Neural cell (in vitro differentiated cells): Measurements from ENCODE around the gene S100A16.

ENCODE experiments used
- EP300 ChIP-seq: fragments of 450-650 bp; conservative IDR thresholded peaks from 2 replicates; pipeline ENCODE4 v1.6.1; 2014; ENCODE audit warnings: antibody characterized with exemption, mild to moderate bottlenecking, moderate library complexity; ENCODE audit not compliant: poor library complexity, severe bottlenecking
- EZH2 ChIP-seq: fragments of 200-600, 300-800 bp; shearing (Covaris generic), sonication (generic); IDR thresholded peaks from 2 replicates; pipeline ENCODE4 v1.6.1; 2014; ENCODE audit warnings: antibody characterized with exemption, low read length, borderline replicate concordance, mild to moderate bottlenecking; ENCODE audit not compliant: insufficient read depth, poor library complexity, severe bottlenecking
- MXI1 ChIP-seq: fragments of 450-650 bp; conservative IDR thresholded peaks from 2 replicates; pipeline ENCODE4 v1.6.1; 2014; ENCODE audit warnings: antibody characterized with exemption, mild to moderate bottlenecking; ENCODE audit not compliant: poor library complexity, severe bottlenecking
- SMC3 ChIP-seq: fragments of 450-650 bp; conservative IDR thresholded peaks from 2 replicates; pipeline ENCODE4 v1.6.1; 2014; ENCODE audit warnings: antibody characterized with exemption, mild to moderate bottlenecking, moderate library complexity; ENCODE audit not compliant: poor library complexity
- TAF1 ChIP-seq: IDR thresholded peaks from 2 replicates; pipeline ENCODE4 v1.6.1; 2012; ENCODE audit warnings: low read depth
- TF ChIP-seq, protein P1 (sequence below): fragments of 450-650 bp; IDR thresholded peaks from 2 replicates; pipeline ENCODE4 v1.5.1; 2014; ENCODE audit warnings: antibody characterized with exemption, mild to moderate bottlenecking, moderate library complexity; ENCODE audit not compliant: poor library complexity, severe bottlenecking

DNA sequence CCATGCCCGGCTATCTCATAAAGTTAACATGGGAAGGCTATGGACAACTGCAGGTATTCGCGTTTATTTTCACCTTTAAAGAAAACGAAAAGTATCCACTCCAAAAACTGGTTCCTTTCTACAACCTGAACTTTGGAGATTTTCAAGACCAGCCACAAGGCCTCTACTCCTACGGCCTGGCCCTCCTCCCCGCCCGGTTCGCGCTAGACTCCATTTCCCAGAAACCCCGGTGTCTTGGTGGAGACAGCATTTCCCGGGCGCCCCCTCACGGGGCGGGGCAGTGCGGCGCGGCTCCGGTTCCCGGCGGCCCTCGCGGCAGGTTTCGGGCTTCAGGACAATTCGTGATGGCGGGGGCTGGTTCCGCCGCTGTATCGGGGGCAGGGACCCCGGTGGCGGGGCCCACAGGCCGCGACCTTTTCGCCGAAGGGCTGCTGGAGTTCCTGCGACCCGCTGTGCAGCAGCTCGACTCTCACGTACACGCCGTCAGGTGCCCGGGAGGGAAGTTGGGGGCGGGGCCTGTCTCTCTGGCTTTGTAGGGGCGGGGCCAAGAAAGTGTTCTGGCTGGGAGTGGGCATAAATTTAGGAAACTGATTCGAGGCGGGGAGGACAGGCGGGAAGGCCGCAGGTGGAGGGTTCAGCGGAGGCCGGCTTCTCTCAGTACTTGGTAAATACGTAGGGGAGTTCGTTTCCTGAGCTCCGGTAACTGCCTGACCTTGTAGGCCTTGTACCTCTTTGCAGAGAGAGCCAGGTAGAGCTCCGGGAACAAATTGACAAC lies 45.6 kb upstream of the S100A16 start, which contains the start of gene SNAPIN:
- TF ChIP-seq, protein P1, sequence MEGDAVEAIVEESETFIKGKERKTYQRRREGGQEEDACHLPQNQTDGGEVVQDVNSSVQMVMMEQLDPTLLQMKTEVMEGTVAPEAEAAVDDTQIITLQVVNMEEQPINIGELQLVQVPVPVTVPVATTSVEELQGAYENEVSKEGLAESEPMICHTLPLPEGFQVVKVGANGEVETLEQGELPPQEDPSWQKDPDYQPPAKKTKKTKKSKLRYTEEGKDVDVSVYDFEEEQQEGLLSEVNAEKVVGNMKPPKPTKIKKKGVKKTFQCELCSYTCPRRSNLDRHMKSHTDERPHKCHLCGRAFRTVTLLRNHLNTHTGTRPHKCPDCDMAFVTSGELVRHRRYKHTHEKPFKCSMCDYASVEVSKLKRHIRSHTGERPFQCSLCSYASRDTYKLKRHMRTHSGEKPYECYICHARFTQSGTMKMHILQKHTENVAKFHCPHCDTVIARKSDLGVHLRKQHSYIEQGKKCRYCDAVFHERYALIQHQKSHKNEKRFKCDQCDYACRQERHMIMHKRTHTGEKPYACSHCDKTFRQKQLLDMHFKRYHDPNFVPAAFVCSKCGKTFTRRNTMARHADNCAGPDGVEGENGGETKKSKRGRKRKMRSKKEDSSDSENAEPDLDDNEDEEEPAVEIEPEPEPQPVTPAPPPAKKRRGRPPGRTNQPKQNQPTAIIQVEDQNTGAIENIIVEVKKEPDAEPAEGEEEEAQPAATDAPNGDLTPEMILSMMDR = peak; percentile 54
- TF ChIP-seq TAF1 (peak; percentile 61), SMC3 (peak; percentile 26), EP300 (peak; percentile 31), MXI1 (peak; percentile 72), EZH2 (no peak)
